Esophagus muscularis mucosa (tissue), 4 donors: ENCODE data around the gene CDH4. TPM values are rescaled to one million over a fixed set of nuclear protein-coding genes. Genes with fewer than 3 reads are reported as not detected.

ENCODE experiments used
- DNase-seq: peaks from one replicate; pipeline ENCODE4 v3.0.0-alpha.2; 2017; ENCODE audit errors: extremely low spot score
- H3K27ac ChIP-seq, 4 donors: fragments of 200-600 bp; sonication (generic); replicated peaks in 1 of 4; 1 replicate in 3 of 4; 2 replicates in 1 of 4; pipeline ENCODE4 v1.5.1; 2016 to 2019; ENCODE audit warnings: mild to moderate bottlenecking in 1 of 4
- H3K27me3 ChIP-seq, 4 donors: fragments of 200-600 bp; sonication (generic); one replicate each; pipeline versions ENCODE4 v1.5.1 to v1.6.0; 2016 to 2019
- H3K36me3 ChIP-seq, 4 donors: fragments of 200-600 bp; sonication (generic); one replicate each; pipeline ENCODE4 v1.5.1; 2016 to 2019
- H3K4me1 ChIP-seq, 4 donors: fragments of 200-600 bp; sonication (generic); one replicate each; pipeline ENCODE4 v1.5.1; 2016 to 2019
- H3K4me3 ChIP-seq, 4 donors: fragments of 200-600 bp; sonication (generic); 1 replicate in 2 of 4; 2 replicates in 2 of 4; pipeline ENCODE4 v1.5.1; 2016 to 2019; ENCODE audit warnings: mild to moderate bottlenecking in 4 of 4, moderate library complexity in 1 of 4
- H3K9me3 ChIP-seq, 4 donors: fragments of 200-600 bp; sonication (generic); 1 replicate in 3 of 4; 2 replicates in 1 of 4; pipeline ENCODE4 v1.5.1; 2016 to 2019
- EP300 ChIP-seq: sonication (generic); formaldehyde crosslinking; IDR thresholded peaks from one replicate; pipeline ENCODE4 v1.6.1; 2017; ENCODE audit warnings: antibody characterized with exemption
- POLR2A ChIP-seq: fragments of 450-650 bp; IDR thresholded peaks from one replicate; pipeline ENCODE4 v1.6.1; 2017; ENCODE audit warnings: antibody characterized with exemption, moderate library complexity, mild to moderate bottlenecking, low read depth
- POLR2AphosphoS5 ChIP-seq, 2 donors: sonication (generic); formaldehyde crosslinking; IDR thresholded peaks; one replicate each; pipeline ENCODE4 v1.6.1; 2017; ENCODE audit warnings: antibody characterized with exemption in 2 of 2
- WGBS: methylation state at CpG from one replicate; pipeline ENCODE4 v1.1.5; 2018; 5-methylcytosine and 5-hydroxymethylcytosine counted together
- intact Hi-C: fragments of 100-400 bp; cut with DNase I; formaldehyde crosslinking; loops from one replicate; pipeline ENCODE4 v1.15.1; 2023
- total RNA-seq, 4 donors: library from RNA; depleted of rRNA; stranded (reverse); fragments of >200 nt; gene quantifications; one replicate each; pipeline versions ENCODE4 v1.1.0 to v1.2.1, GENCODE V29; 2016
- TF ChIP-seq, protein P1 (sequence below), 3 experiments: fragments of 200-600 bp in 2 of 3; fragments of 450-650 bp in 1 of 3; sonication (generic) in 2 of 3; IDR thresholded peaks; one replicate each; pipeline ENCODE4 v1.5.1; 2017 to 2019; ENCODE audit warnings: antibody characterized with exemption in 3 of 3, mild to moderate bottlenecking in 2 of 3, moderate library complexity in 1 of 3

CDH4 gene
- total RNA-seq, 4 donors from 2014 or later: 0.42 to 1.3 (median 0.48) TPM

DNA sequence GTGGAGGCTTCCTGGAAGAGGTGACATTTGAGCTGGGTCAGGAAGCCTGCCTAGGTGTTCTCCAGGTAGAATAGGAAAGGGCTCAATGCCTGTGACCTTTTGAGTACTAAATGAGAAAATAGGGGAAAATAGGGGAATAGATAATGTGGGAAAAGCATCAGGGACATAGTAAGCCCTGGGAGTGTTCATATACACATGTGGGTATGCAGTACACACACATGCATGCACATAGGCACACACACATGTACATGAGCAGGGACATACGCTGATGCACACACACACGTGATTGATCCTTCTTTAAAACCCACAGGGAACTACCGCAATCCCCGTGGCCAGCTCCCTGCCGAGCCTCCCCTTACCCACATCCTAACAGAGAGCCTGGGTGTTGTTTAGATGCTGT, 351.7 kb downstream of the CDH4 start:
- TF ChIP-seq, protein P1, sequence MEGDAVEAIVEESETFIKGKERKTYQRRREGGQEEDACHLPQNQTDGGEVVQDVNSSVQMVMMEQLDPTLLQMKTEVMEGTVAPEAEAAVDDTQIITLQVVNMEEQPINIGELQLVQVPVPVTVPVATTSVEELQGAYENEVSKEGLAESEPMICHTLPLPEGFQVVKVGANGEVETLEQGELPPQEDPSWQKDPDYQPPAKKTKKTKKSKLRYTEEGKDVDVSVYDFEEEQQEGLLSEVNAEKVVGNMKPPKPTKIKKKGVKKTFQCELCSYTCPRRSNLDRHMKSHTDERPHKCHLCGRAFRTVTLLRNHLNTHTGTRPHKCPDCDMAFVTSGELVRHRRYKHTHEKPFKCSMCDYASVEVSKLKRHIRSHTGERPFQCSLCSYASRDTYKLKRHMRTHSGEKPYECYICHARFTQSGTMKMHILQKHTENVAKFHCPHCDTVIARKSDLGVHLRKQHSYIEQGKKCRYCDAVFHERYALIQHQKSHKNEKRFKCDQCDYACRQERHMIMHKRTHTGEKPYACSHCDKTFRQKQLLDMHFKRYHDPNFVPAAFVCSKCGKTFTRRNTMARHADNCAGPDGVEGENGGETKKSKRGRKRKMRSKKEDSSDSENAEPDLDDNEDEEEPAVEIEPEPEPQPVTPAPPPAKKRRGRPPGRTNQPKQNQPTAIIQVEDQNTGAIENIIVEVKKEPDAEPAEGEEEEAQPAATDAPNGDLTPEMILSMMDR (IDR thresholded peaks at IDR 0.05): no peak
- no peak for TF ChIP-seq POLR2A
- no peak for TF ChIP-seq EP300
- TF ChIP-seq POLR2AphosphoS5 (IDR thresholded peaks at IDR 0.05): no peak
- intact Hi-C loops: no loop called here
- H3K4me1 ChIP-seq: no peaks in the 10 kb centered on the region

DNA sequence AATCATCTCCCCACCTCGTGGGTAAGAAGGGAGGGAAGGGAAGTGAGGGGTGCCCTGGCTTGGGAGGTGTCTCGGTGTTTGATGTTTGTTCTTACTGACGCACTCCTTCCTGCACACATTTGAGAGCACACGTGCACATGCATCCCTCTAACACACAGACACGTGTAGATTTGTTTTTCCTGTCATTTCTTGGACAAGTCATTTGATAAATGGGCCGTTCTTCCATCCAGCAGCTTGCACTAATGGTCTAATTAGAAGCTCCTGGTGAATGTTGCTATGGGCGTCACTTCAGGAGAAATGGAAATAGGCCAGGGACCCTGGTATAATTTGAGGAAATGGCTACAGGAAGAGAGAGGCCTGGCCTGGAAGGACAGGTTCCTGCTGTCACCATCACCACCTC, 352.5 kb downstream of the CDH4 start:
- intact Hi-C loops: no loop called here
- Histone ChIP-seq H3K27ac (no peak overlapping the region), H3K36me3 (no peaks in the 10 kb centered on the region), H3K9me3 (peaks cover 0 to 13% (median 5%) of the 10 kb centered on the region in 4 donors), H3K27me3 (peaks cover 0 to 33% (median 0%) of the 10 kb centered on the region in 4 donors), H3K4me1 (no peaks in the 10 kb centered on the region), H3K4me3 (no peak overlapping the region)
- WGBS: 50% methylated on average over 7 of the region's 7 CpGs
- DNase-seq: no peak
- TF ChIP-seq, protein P1 (IDR thresholded peaks at IDR 0.05): no peak
- TF ChIP-seq POLR2A (no peak), POLR2AphosphoS5 (IDR thresholded peaks at IDR 0.05) (no peak), EP300 (no peak)

More for the DNA sequence above, 351.7 kb downstream of the CDH4 start:
- no peak overlapping the region for H3K27ac ChIP-seq
- H3K4me3 ChIP-seq: no peak overlapping the region
- peaks cover 0 to 13% (median 5%) of the 10 kb centered on the region in 4 donors for H3K9me3 ChIP-seq
- 84% methylated on average over 5 of the region's 5 CpGs for WGBS
- H3K27me3 ChIP-seq: peaks cover 0 to 41% (median 0%) of the 10 kb centered on the region in 4 donors
- no peak for DNase-seq
- H3K36me3 ChIP-seq: no peaks in the 10 kb centered on the region

DNA sequence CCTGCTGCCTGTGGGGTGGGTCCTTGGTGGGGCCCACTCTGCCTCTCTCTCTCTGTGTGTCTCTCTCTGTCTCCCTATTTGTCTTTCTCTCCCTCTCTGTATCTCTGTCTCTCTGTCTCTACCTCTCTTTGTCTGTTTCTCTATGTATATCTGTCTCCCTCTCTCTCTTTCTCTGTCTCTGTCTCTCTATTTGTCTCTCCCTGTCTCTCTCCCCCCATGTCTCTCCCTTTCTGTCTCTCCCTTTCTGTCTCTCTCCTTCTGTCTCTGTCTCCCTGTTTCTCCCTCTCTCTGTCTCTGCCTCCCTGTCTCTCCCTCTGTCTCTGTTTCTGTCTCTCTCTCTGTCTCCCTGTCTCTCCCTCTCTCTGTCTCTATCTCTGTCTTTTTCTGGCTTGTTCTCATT, 353.2 kb downstream of the CDH4 start:
- DNase-seq: no peak
- Histone ChIP-seq H3K27me3 (peaks cover 0 to 30% (median 0%) of the 10 kb centered on the region in 4 donors), H3K4me1 (no peaks in the 10 kb centered on the region), H3K9me3 (peaks cover 0 to 13% (median 5%) of the 10 kb centered on the region in 4 donors), H3K27ac (no peak overlapping the region), H3K36me3 (no peaks in the 10 kb centered on the region), H3K4me3 (no peak overlapping the region)
- intact Hi-C loops: no loop called here
- TF ChIP-seq POLR2A: no peak
- no peak for TF ChIP-seq POLR2AphosphoS5 (IDR thresholded peaks at IDR 0.05)
- TF ChIP-seq, protein P1 (IDR thresholded peaks at IDR 0.05): no peak
- TF ChIP-seq EP300: no peak

DNA sequence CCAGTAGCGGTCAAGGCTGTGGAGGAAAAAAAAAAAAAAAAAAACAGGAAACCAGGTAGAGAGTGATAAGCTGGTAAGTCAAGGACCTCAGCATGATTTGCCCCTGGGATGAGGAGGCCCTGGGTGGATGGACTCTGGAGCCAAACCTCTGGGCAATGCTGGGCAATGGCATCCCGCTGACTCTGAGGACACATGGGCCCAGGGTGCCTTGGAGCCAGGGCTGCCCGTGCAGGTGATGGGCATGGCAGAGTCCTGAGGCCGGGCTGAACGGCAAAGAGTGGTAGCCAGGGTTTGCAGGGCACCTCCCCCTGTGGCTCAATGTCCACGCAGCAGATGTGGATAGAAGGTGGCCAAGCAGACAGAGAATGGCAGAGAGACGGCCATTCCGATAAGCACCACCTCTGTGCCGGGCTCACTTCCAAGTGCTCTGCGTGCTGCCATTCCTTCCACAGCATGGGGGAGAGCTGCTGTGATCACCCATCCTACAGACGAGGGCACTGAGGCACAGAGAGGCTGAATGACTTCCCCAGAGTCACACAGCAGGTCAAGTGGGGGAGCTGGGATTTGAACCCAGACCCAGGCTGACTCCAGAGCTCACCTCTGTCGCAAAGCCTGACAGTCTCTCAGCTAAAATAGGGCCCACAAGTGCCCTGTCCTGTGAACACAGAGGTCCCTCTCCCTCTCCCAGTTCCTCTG, 353.9 kb downstream of the CDH4 start:
- Histone ChIP-seq H3K27ac (no peak overlapping the region), H3K27me3 (peaks cover 0 to 33% (median 0%) of the 10 kb centered on the region in 4 donors), H3K4me3 (no peak overlapping the region), H3K9me3 (peaks cover 0 to 13% (median 5%) of the 10 kb centered on the region in 4 donors), H3K4me1 (no peaks in the 10 kb centered on the region), H3K36me3 (no peaks in the 10 kb centered on the region)
- intact Hi-C loops: no loop called here
- TF ChIP-seq, protein P1 (IDR thresholded peaks at IDR 0.05): no peak
- TF ChIP-seq POLR2A (no peak), EP300 (no peak), POLR2AphosphoS5 (IDR thresholded peaks at IDR 0.05) (no peak)
- DNase-seq: no peak
- 80% methylated on average over 6 of the region's 12 CpGs for WGBS
